Measurements from ENCODE around the gene HSPG2. TPM values are rescaled to one million over a fixed set of nuclear protein-coding genes. Genes with fewer than 3 reads are reported as not detected.

HSPG2 gene
- total and polyA plus RNA-seq, 10 of the 15 experiments (the other 5 are each of a cell fraction or from before 2014, with no cell fraction given), result 0.30 to 3.4 (median 0.73) TPM; not detected in 2

DNA sequence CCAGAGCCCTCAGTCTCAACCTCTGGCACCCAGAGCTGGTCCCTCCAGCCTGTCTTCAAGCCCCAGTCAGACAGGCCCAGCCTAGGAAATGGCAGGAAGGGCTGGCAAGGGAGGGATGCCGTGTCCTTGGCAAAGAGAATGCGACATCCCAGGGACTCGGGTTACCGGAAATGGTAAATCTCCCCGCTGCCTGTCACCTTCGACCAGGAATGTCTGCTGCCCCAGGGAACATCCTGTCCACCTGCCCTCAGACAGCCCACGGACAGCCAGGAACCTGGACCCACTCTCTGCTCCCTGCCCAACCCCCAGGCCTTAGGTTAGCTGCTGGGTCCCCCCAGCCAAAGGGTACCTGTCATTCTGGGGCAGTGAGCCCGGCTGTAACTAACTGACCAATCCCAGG, 23.9 kb downstream of the HSPG2 start:
- H3K4me3 ChIP-seq, result no peak overlapping the region
- no peak overlapping the region for H3K9ac ChIP-seq (ENCODE audit: control insufficient read depth, insufficient read depth, low read length)
- ChIA-PET CTCF (no interaction called here), RAD21 (ENCODE audit: unreplicated experiment) (interaction anchor here (0.6 kb wide), 1 partner anchor 149 kb away, joined by 3 read pairs; no protein-coding TSS in a partner anchor), POLR2A (interaction anchor here (1.1 kb wide), 1 partner anchor 10 kb away, joined by 3 read pairs; no protein-coding TSS in a partner anchor), SMC1A (ENCODE audit: uncharacterized antibody, unreplicated experiment) (no interaction called here)
- ATAC-seq (no peak), FAIRE-seq (no peak), DNase-seq (ENCODE audit: low read depth, low spot score) (no peak)
- BruUV-seq (replicated peaks), result no TSS peak
- in situ Hi-C loops (cut with MboI), result no loop called here
- H3K79me2 ChIP-seq (ENCODE audit: control insufficient read depth, insufficient read depth, low read length), result no peaks in the 10 kb centered on the region
- H3K27ac ChIP-seq (ENCODE audit: control insufficient read depth, insufficient read depth), result no peak overlapping the region
- WGBS (ENCODE audit: insufficient coverage, insufficient replicate concordance, low lambda C conversion rate, missing lambda C conversion rate), result 66% methylated on average over 8 of the region's 8 CpGs
- no peaks in the 10 kb centered on the region for H3K36me3 ChIP-seq (ENCODE audit: control insufficient read depth in 2 of 2, insufficient read depth in 2 of 2, low read length in 1 of 2)
- H3K27me3 ChIP-seq (replicated peaks in 1 of 2; ENCODE audit: control insufficient read depth in 2 of 2, insufficient read depth in 2 of 2, low read length in 1 of 2), result no peaks in the 10 kb centered on the region
- H3K4me1 ChIP-seq (ENCODE audit: control insufficient read depth, insufficient read depth, low read length), result peaks cover 12% of the 10 kb centered on the region
- H3K4me2 ChIP-seq (ENCODE audit: control insufficient read depth, insufficient read depth), result no peak overlapping the region
- no peaks in the 10 kb centered on the region for H4K20me1 ChIP-seq (ENCODE audit: control insufficient read depth, insufficient read depth)
- TF ChIP-seq, protein P1, sequence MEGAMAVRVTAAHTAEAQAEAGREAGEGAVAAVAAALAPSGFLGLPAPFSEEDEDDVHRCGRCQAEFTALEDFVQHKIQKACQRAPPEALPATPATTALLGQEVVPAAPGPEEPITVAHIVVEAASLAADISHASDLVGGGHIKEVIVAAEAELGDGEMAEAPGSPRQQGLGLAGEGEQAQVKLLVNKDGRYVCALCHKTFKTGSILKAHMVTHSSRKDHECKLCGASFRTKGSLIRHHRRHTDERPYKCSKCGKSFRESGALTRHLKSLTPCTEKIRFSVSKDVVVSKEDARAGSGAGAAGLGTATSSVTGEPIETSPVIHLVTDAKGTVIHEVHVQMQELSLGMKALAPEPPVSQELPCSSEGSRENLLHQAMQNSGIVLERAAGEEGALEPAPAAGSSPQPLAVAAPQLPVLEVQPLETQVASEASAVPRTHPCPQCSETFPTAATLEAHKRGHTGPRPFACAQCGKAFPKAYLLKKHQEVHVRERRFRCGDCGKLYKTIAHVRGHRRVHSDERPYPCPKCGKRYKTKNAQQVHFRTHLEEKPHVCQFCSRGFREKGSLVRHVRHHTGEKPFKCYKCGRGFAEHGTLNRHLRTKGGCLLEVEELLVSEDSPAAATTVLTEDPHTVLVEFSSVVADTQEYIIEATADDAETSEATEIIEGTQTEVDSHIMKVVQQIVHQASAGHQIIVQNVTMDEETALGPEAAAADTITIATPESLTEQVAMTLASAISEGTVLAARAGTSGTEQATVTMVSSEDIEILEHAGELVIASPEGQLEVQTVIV (IDR thresholded peaks at IDR 0.05; ENCODE audit: borderline replicate concordance, partially characterized antibody), result no peak
- TF ChIP-seq NFIC (IDR thresholded peaks at IDR 0.05; ENCODE audit: low read depth, low read length) (no peak), ZNF622 (IDR thresholded peaks at IDR 0.05) (no peak), MYC (IDR thresholded peaks at IDR 0.05; ENCODE audit: insufficient read depth, insufficient read length, insufficient replicate concordance, low read length, severe bottlenecking) (no peak), PAX8 (IDR thresholded peaks at IDR 0.05) (no peak), TARDBP (IDR thresholded peaks at IDR 0.05; ENCODE audit: borderline replicate concordance) (no peak), RELA (IDR thresholded peaks at IDR 0.05; ENCODE audit: borderline replicate concordance, partially characterized antibody) (no peak), EP300 (IDR thresholded peaks at IDR 0.05; ENCODE audit: borderline replicate concordance in 1 of 2, control insufficient read depth in 1 of 2, low read depth in 2 of 2, low read length in 2 of 2) (no peak), BCL11A (IDR thresholded peaks at IDR 0.05; ENCODE audit: low read depth, low read length) (no peak), FOXM1 (IDR thresholded peaks at IDR 0.05; ENCODE audit: low read depth, low read length) (no peak), MYB (IDR thresholded peaks at IDR 0.05; ENCODE audit: borderline replicate concordance, low read depth, low read length) (no peak), BHLHE40 (IDR thresholded peaks at IDR 0.05; ENCODE audit: borderline replicate concordance in 1 of 2, low read depth in 2 of 2, low read length in 1 of 2) (no peak), CBFB (IDR thresholded peaks at IDR 0.05; ENCODE audit: low read depth) (no peak), CHD4 (IDR thresholded peaks at IDR 0.05) (no peak), ETV6 (conservative IDR thresholded peaks at IDR 0.05 in 1 of 2, IDR thresholded peaks at IDR 0.05 in 1 of 2; ENCODE audit: borderline replicate concordance in 1 of 2, low read depth in 1 of 2) (no peak), MEF2B (IDR thresholded peaks at IDR 0.05; ENCODE audit: partially characterized antibody, poor library complexity, severe bottlenecking) (no peak), JUND (IDR thresholded peaks at IDR 0.05; ENCODE audit: low read depth, low read length) (no peak), CEBPB (IDR thresholded peaks at IDR 0.05; ENCODE audit: borderline replicate concordance in 1 of 2, low read depth in 2 of 2, low read length in 2 of 2) (no peak)
- TF ChIP-seq, protein P2, sequence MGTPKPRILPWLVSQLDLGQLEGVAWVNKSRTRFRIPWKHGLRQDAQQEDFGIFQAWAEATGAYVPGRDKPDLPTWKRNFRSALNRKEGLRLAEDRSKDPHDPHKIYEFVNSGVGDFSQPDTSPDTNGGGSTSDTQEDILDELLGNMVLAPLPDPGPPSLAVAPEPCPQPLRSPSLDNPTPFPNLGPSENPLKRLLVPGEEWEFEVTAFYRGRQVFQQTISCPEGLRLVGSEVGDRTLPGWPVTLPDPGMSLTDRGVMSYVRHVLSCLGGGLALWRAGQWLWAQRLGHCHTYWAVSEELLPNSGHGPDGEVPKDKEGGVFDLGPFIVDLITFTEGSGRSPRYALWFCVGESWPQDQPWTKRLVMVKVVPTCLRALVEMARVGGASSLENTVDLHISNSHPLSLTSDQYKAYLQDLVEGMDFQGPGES (IDR thresholded peaks at IDR 0.05), result no peak
- TF ChIP-seq, protein P3, sequence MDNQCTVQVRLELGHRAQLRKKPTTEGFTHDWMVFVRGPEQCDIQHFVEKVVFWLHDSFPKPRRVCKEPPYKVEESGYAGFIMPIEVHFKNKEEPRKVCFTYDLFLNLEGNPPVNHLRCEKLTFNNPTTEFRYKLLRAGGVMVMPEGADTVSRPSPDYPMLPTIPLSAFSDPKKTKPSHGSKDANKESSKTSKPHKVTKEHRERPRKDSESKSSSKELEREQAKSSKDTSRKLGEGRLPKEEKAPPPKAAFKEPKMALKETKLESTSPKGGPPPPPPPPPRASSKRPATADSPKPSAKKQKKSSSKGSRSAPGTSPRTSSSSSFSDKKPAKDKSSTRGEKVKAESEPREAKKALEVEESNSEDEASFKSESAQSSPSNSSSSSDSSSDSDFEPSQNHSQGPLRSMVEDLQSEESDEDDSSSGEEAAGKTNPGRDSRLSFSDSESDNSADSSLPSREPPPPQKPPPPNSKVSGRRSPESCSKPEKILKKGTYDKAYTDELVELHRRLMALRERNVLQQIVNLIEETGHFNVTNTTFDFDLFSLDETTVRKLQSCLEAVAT (IDR thresholded peaks at IDR 0.05), result no peak
- H3K9me3 ChIP-seq (replicated peaks; ENCODE audit: control insufficient read depth, insufficient read depth, low read length), result no peaks in the 10 kb centered on the region
- intact Hi-C loops (cut with micrococcal nuclease; ENCODE audit: unreplicated experiment), result no loop called here
- H2AFZ ChIP-seq (ENCODE audit: control insufficient read depth, low read depth, low read length), result no peak overlapping the region

Data from GM12878 (cell line).